SU-DHL-6 (cell line): Measurements from ENCODE around the gene C2orf49.

Experiments used
- EZH2phosphoT487 ChIP-seq: fragments of 200-600 bp; sonication (generic), shearing (Covaris generic); conservative IDR thresholded peaks from 2 replicates; pipeline ENCODE4 v1.6.1; 2018; ENCODE audit warnings: mild to moderate bottlenecking, antibody characterized with exemption, low read length, moderate library complexity, mixed read lengths
- TF ChIP-seq, protein P1 (sequence below): fragments of 200-600 bp; sonication (generic); IDR thresholded peaks from one replicate; pipeline ENCODE4 v1.5.1; 2017; ENCODE audit warnings: antibody characterized with exemption, mild to moderate bottlenecking, low read length, moderate library complexity; ENCODE audit not compliant: insufficient read depth, poor library complexity, severe bottlenecking

DNA sequence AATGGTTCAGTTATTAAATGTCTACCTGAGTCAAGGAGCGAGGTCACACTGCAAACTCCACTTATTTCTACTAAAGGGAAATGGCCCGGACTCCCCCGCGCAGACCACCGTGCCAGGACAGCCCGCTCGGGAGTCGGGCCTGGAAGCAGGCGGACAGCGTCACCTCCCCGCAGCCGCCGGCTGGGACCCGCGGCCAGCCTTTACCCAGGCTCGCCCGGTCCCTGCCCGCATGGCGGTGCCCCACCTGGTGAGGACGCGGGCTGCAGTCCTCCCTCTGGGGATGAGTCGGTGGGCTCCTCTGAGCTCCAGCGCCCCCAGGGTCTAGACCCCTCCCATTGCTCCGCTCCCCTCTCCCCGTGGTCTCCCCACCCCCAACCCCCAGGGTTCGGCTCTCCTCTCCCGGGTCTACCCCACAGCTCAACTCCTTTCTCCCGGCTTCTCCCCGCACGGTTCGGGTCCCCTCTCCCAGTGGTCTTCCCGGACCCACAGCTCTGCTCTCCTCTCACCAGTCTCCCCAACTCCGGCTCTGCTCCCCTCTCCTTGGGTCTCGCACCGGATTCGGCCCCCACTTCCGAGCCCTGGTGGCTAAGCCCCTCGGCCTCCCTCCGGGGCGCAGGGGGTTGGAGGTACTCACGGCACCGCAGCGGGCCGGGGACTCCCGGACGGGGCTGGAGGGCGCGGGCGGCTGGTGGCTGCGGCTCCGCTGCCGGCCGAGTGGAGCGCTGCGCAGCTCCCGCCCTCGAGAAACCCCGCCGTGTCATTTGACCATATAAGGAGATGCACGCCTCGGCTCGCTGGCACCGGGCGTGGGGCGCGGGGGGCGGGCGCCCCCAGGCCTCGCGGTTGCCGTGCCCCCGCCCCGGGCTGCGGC is 61.2 kb downstream of the C2orf49 start, which contains the start of gene FHL2:
- TF ChIP-seq, protein P1, sequence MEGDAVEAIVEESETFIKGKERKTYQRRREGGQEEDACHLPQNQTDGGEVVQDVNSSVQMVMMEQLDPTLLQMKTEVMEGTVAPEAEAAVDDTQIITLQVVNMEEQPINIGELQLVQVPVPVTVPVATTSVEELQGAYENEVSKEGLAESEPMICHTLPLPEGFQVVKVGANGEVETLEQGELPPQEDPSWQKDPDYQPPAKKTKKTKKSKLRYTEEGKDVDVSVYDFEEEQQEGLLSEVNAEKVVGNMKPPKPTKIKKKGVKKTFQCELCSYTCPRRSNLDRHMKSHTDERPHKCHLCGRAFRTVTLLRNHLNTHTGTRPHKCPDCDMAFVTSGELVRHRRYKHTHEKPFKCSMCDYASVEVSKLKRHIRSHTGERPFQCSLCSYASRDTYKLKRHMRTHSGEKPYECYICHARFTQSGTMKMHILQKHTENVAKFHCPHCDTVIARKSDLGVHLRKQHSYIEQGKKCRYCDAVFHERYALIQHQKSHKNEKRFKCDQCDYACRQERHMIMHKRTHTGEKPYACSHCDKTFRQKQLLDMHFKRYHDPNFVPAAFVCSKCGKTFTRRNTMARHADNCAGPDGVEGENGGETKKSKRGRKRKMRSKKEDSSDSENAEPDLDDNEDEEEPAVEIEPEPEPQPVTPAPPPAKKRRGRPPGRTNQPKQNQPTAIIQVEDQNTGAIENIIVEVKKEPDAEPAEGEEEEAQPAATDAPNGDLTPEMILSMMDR, result no peak
- TF ChIP-seq EZH2phosphoT487, result no peak
